ENCODE data around the gene KDM2B. TPM values are rescaled to one million over a fixed set of nuclear protein-coding genes. Genes with fewer than 3 reads are reported as not detected.
A peak's percentile ranks its signal among the peaks of the same experiment; 100 is the strongest.
"Not testable (repeated sequence)": the region's sequence is repeated elsewhere in the genome, so short reads cannot be mapped to it uniquely, and the experiment has no call there.

The KDM2B gene
- total RNA-seq, 4 donors from 2014 or later, result 14.8 to 27.0 (median 16.7) TPM

GRCh38 chr12:121603581-121603980 is 22.8 kb upstream of the KDM2B start:
- DNase-seq (ENCODE audit: low spot score), result no peak
- no peak for TF ChIP-seq CTCF (IDR thresholded peaks at IDR 0.05)
- no peak for ATAC-seq (ENCODE audit: low FRiP score)

- ATAC-seq (ENCODE audit: low FRiP score), result no peak
- DNase-seq (ENCODE audit: low spot score), result no peak
- TF ChIP-seq CTCF (IDR thresholded peaks at IDR 0.05), result no peak
Observed at GRCh38 chr12:121602766-121603165, 21.9 kb upstream of the KDM2B start.

- no peak for DNase-seq (ENCODE audit: low spot score)
- no peak for ATAC-seq (ENCODE audit: low FRiP score)
- TF ChIP-seq CTCF (IDR thresholded peaks at IDR 0.05), result no peak
Observed at GRCh38 chr12:121600702-121601336, 20.0 kb upstream of the KDM2B start.

- ATAC-seq (ENCODE audit: low FRiP score) (no peak), DNase-seq (ENCODE audit: low spot score) (no peak)
- no peak for TF ChIP-seq CTCF (IDR thresholded peaks at IDR 0.05)
Observed at GRCh38 chr12:121596526-121596925, 15.7 kb upstream of the KDM2B start.

- no peak for ATAC-seq (ENCODE audit: low FRiP score)
- no peak for TF ChIP-seq CTCF (IDR thresholded peaks at IDR 0.05)
Observed at GRCh38 chr12:121595520-121595919, 14.7 kb upstream of the KDM2B start.

GRCh38 chr12:121592320-121592719 is 11.5 kb upstream of the KDM2B start:
- ATAC-seq (ENCODE audit: low FRiP score) (no peak), DNase-seq (ENCODE audit: low spot score) (no peak)
- no peak for TF ChIP-seq CTCF (IDR thresholded peaks at IDR 0.05)

More at GRCh38 chr12:121595520-121595919, 14.7 kb upstream of the KDM2B start:
- DNase-seq (ENCODE audit: low spot score), result no peak

- DNase-seq (ENCODE audit: low spot score) (no peak), ATAC-seq (ENCODE audit: low FRiP score) (peak; percentile 91)
Observed at GRCh38 chr12:121590476-121591143, 9.8 kb upstream of the KDM2B start.

GRCh38 chr12:121584885-121585284 is 4.1 kb upstream of the KDM2B start:
- DNase-seq (ENCODE audit: low spot score); ATAC-seq (ENCODE audit: low FRiP score): not testable (repeated sequence)

More at GRCh38 chr12:121590476-121591143, 9.8 kb upstream of the KDM2B start:
- TF ChIP-seq CTCF (IDR thresholded peaks at IDR 0.05), result no peak

GRCh38 chr12:121583334-121583661 is 2.5 kb upstream of the KDM2B start:
- not testable (repeated sequence) for DNase-seq (ENCODE audit: low spot score); ATAC-seq (ENCODE audit: low FRiP score)

Measured in omental fat pad (tissue), 4 donors.